Loucy (cell line): Measurements from ENCODE around the gene DCAF10.
"Not testable (repeated sequence)": the region's sequence is repeated elsewhere in the genome, so short reads cannot be mapped to it uniquely, and the experiment has no call there.

Source experiments
- H2AFZ ChIP-seq: fragments of 200-600 bp; sonication (generic); 2 replicates; pipeline ENCODE4 v1.6.0; 2016; ENCODE audit warnings: antibody characterized with exemption, mild to moderate bottlenecking, low read length, moderate library complexity
- H3F3A ChIP-seq: fragments of 200-600 bp; 2 replicates; pipeline ENCODE4 v1.6.0; 2016; ENCODE audit warnings: antibody characterized with exemption, low read depth, mild to moderate bottlenecking
- H3K27me3 ChIP-seq: fragments of 200-600 bp; sonication (generic); 2 replicates; pipeline ENCODE4 v1.6.1; 2014; ENCODE audit warnings: low read length, mild to moderate bottlenecking; ENCODE audit not compliant: insufficient read depth, poor library complexity, severe bottlenecking
- H3K36me3 ChIP-seq: fragments of 200-600 bp; sonication (generic); 2 replicates; pipeline ENCODE4 v1.6.1; 2016; ENCODE audit warnings: low read length; ENCODE audit not compliant: insufficient read depth
- H3K4me1 ChIP-seq: fragments of 200-600 bp; sonication (generic); 2 replicates; pipeline ENCODE4 v1.5.1; 2014; ENCODE audit warnings: low read length, mild to moderate bottlenecking; ENCODE audit not compliant: insufficient read depth, poor library complexity, severe bottlenecking
- H3K4me2 ChIP-seq: fragments of 200-600 bp; sonication (generic); 2 replicates; pipeline ENCODE4 v1.6.0; 2014; ENCODE audit warnings: antibody characterized with exemption, low read length, low read depth, mild to moderate bottlenecking; ENCODE audit not compliant: poor library complexity, severe bottlenecking
- H3K4me3 ChIP-seq: fragments of 200-600 bp; sonication (generic); 2 replicates; pipeline ENCODE4 v1.5.1; 2014; ENCODE audit warnings: low read length, mild to moderate bottlenecking, mixed read lengths; ENCODE audit not compliant: poor library complexity, severe bottlenecking
- H3K79me2 ChIP-seq: fragments of 200-600 bp; sonication (generic); 2 replicates; pipeline ENCODE4 v1.6.1; 2014; ENCODE audit warnings: low read length; ENCODE audit not compliant: insufficient read depth
- H3K9ac ChIP-seq: fragments of 200-600 bp; sonication (generic); 2 replicates; pipeline ENCODE4 v1.6.0; 2014; ENCODE audit warnings: mild to moderate bottlenecking, low read depth, low read length, moderate library complexity; ENCODE audit not compliant: poor library complexity, severe bottlenecking
- H3K9me2 ChIP-seq: fragments of 200-600 bp; sonication (generic); replicated peaks from 2 replicates; pipeline ENCODE4 v1.6.1; 2016; ENCODE audit warnings: low read depth, low read length, mixed read lengths
- H3K9me3 ChIP-seq: fragments of 200-600 bp; sonication (generic); 2 replicates; pipeline ENCODE4 v1.6.1; 2014; ENCODE audit warnings: mild to moderate bottlenecking, antibody characterized with exemption, low read length, low read depth; ENCODE audit not compliant: insufficient read depth
- H4K20me1 ChIP-seq: fragments of 200-600 bp; sonication (generic); 2 replicates; pipeline ENCODE4 v1.6.0; 2014; ENCODE audit warnings: antibody characterized with exemption, low read length, mild to moderate bottlenecking; ENCODE audit not compliant: insufficient read depth, poor library complexity, severe bottlenecking
- EZH2phosphoT487 ChIP-seq: fragments of 200-600 bp; IDR thresholded peaks from 2 replicates; pipeline ENCODE4 v1.6.1; 2018; ENCODE audit warnings: antibody characterized with exemption, mild to moderate bottlenecking, moderate library complexity, borderline replicate concordance
- TF ChIP-seq, protein P1 (sequence below): fragments of 200-600 bp; sonication (generic); conservative IDR thresholded peaks from 2 replicates; pipeline ENCODE4 v1.5.1; 2014; ENCODE audit warnings: mild to moderate bottlenecking, antibody characterized with exemption, low read length

The DCAF10 gene

DNA sequence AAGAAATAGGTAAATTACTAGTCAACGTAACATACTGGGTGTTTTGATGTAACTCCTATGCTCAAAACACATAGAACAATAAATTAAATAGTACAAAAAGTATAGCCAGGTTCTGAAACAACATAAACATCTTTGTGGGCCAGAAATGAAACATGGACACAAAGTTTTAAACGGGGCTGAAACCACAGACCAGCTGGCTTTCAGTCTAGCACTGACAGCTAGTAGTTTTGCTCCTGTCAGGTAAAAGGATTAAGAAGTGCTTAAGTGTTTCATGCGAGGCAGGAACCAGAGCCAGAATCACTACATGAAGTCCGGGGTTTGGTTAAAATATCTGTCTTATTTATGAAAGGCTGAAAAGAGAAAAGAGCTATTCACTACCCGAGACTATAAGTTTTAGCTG lies 19.5 kb downstream of the DCAF10 start:
- Histone ChIP-seq H4K20me1 (no peaks in the 10 kb centered on the region), H3K9me3 (no peaks in the 10 kb centered on the region), H2AFZ (no peak overlapping the region), H3K9ac (no peak overlapping the region), H3K4me1 (no peaks in the 10 kb centered on the region), H3K27me3 (no peaks in the 10 kb centered on the region), H3F3A (no peaks in the 10 kb centered on the region), H3K36me3 (peaks cover 33% of the 10 kb centered on the region; the same call in 1 of the 2 replicates), H3K79me2 (no peaks in the 10 kb centered on the region; the same call in 1 of the 2 replicates), H3K4me2 (no peak overlapping the region), H3K4me3 (no peak overlapping the region), H3K9me2 (no peaks in the 10 kb centered on the region)
- no peak for TF ChIP-seq EZH2phosphoT487
- TF ChIP-seq, protein P1, sequence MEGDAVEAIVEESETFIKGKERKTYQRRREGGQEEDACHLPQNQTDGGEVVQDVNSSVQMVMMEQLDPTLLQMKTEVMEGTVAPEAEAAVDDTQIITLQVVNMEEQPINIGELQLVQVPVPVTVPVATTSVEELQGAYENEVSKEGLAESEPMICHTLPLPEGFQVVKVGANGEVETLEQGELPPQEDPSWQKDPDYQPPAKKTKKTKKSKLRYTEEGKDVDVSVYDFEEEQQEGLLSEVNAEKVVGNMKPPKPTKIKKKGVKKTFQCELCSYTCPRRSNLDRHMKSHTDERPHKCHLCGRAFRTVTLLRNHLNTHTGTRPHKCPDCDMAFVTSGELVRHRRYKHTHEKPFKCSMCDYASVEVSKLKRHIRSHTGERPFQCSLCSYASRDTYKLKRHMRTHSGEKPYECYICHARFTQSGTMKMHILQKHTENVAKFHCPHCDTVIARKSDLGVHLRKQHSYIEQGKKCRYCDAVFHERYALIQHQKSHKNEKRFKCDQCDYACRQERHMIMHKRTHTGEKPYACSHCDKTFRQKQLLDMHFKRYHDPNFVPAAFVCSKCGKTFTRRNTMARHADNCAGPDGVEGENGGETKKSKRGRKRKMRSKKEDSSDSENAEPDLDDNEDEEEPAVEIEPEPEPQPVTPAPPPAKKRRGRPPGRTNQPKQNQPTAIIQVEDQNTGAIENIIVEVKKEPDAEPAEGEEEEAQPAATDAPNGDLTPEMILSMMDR: no peak

DNA sequence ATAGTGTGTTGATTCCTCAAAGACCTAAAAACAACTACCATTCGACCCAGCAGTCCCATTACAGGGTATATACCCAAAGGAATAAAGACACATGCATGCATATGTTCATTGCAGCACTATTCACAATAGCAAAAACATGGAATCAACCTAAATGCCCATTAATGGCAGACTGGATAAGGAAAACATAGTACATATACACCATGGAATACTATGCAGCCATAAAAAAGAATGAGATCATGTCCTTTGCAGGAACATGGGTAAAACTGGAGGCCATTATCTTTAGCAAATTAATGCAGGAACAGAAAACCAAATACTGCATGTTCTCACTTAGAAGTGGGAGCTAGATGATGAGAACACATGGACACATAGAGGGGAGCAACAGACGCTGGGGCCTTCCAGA lies 24.6 kb downstream of the DCAF10 start:
- H3K4me1 ChIP-seq, H3F3A ChIP-seq, H3K79me2 ChIP-seq, H3K4me3 ChIP-seq, H3K4me2 ChIP-seq, H3K9me3 ChIP-seq, H3K9ac ChIP-seq, H2AFZ ChIP-seq, H3K9me2 ChIP-seq, H4K20me1 ChIP-seq, H3K27me3 ChIP-seq: not testable (repeated sequence)
- peaks cover 38% of the 10 kb centered on the region; the same call in 1 of the 2 replicates for H3K36me3 ChIP-seq

DNA sequence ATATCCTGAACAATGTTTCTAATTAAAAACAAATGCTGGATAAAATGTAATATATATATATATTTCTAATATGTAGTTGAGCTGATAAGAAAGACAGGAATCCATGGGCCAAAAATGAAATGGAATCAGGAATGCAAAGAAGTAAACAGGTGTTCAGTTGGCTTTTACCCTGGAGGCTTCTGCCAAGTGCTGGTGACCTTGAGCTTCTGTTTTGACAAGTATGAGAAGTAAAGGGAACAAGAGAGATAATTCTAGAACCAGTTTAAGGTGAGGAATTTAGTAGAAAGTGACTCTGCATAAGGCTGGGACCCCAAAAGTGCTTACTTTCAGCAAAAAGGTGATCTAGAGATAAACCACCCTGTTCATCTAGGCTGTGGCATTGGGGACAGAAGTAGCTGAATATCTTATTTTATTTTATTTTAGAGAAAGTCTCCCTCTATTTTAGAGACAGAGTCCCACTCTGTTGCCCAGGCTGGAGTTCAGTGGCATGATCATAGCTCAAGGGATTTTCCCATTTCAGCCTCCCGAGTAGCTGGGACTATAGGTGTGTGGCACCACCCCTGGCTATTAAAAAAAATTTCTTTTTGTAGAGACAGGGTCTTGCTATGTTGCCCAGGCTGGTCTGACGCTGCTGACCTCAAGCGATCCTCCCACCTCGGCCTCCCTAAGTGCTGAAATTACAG lies 27.0 kb downstream of the DCAF10 start:
- Histone ChIP-seq H2AFZ (no peak overlapping the region), H4K20me1 (no peaks in the 10 kb centered on the region), H3F3A (no peaks in the 10 kb centered on the region), H3K27me3 (no peaks in the 10 kb centered on the region), H3K4me1 (no peaks in the 10 kb centered on the region), H3K9ac (no peak overlapping the region), H3K4me2 (no peak overlapping the region), H3K4me3 (no peak overlapping the region), H3K9me3 (no peaks in the 10 kb centered on the region), H3K9me2 (no peaks in the 10 kb centered on the region), H3K79me2 (no peaks in the 10 kb centered on the region), H3K36me3 (peaks cover 28% of the 10 kb centered on the region; the same call in 1 of the 2 replicates)
- no peak for TF ChIP-seq EZH2phosphoT487
- TF ChIP-seq, protein P1: no peak

DNA sequence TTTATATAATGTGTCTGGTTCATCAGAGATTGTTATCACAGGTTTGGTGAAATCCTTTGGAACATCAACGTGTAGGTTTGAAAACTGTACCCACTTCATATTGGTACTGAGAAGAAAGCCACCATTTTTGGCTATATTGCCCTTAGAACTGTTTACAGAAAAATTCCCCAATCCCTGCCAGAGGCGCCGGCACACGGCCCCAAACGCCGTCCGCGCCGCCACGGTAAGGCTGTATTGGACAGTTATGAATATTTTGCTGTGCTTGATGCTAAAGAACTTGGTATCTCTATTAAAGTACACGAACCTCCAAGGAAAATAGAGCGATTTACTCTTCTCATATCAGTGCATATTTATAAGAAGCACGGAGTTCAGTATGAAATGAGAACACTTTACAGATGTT lies 35.2 kb downstream of the DCAF10 start:
- no peak overlapping the region for H3K4me2 ChIP-seq
- no peak overlapping the region for H2AFZ ChIP-seq
- no peak overlapping the region for H3K4me3 ChIP-seq
- H3K36me3 ChIP-seq: peaks cover 1% of the 10 kb centered on the region; the same call in 1 of the 2 replicates
- no peak overlapping the region for H3K9ac ChIP-seq
- no peaks in the 10 kb centered on the region for H3K9me3 ChIP-seq
- TF ChIP-seq, protein P1: no peak
- no peak for TF ChIP-seq EZH2phosphoT487
- no peaks in the 10 kb centered on the region for H3K9me2 ChIP-seq
- no peaks in the 10 kb centered on the region for H3K27me3 ChIP-seq
- H4K20me1 ChIP-seq: no peaks in the 10 kb centered on the region
- H3K4me1 ChIP-seq: peaks cover 3% of the 10 kb centered on the region
- H3F3A ChIP-seq: no peaks in the 10 kb centered on the region
- H3K79me2 ChIP-seq: no peaks in the 10 kb centered on the region
